ENCODE measurements around the gene CYP3A4. TPM values are rescaled to one million over a fixed set of nuclear protein-coding genes. Genes with fewer than 3 reads are reported as not detected.

The CYP3A4 gene
- total and polyA plus RNA-seq, 2 of the 8 experiments (the other 6 are each of a cell fraction or from before 2014, with no cell fraction given): not detected

DNA sequence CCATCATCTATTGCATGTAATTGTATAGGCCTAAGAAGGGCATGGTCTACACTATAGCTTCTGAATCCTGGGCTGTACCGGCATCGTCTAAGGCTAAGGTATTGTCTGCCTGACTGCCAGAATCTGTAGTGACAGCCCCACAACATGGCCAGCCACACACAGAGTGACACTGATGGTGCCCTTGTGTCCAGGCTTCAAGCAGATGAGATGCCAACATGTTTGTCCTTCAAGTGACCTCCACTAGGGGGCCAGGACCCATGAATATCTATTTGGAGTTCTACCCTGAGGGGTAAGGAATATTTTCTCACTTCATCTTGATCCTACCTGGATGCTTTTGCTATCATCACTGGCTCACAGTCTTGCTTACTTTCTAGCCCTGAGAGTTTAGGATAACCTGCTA, 50.5 kb downstream of the CYP3A4 start:
- H2BK120ac ChIP-seq (replicated peaks; ENCODE audit: low read depth, low read length): no peak overlapping the region
- H4K91ac ChIP-seq (replicated peaks; ENCODE audit: insufficient read length, low read length): no peak overlapping the region
- H3K23ac ChIP-seq (ENCODE audit: insufficient read length): no peak overlapping the region
- WGBS, 2 experiments (ENCODE audit: extremely low coverage in 1 of 2, insufficient coverage in 1 of 2, insufficient read length in 1 of 2, insufficient replicate concordance in 2 of 2, low coverage in 1 of 2, low lambda C conversion rate in 2 of 2, missing lambda C conversion rate in 1 of 2): 67% methylated on average over 2 of the region's 2 CpGs; no CpG with 5 or more reads in 1 of the 2 experiments
- no peaks in the 10 kb centered on the region for H3K79me2 ChIP-seq (ENCODE audit: control insufficient read depth in 1 of 2, insufficient read depth in 2 of 2, low read length in 2 of 2)
- no peaks in the 10 kb centered on the region for H3K36me3 ChIP-seq (ENCODE audit: control insufficient read depth in 2 of 4, insufficient read depth in 4 of 4, low read length in 3 of 4)
- no peak overlapping the region for H3K18ac ChIP-seq (ENCODE audit: extremely low read depth, low read length)
- no peak overlapping the region for H3K4me2 ChIP-seq (ENCODE audit: insufficient read depth in 1 of 2, low read depth in 2 of 2, low read length in 2 of 2)
- H2BK20ac ChIP-seq (ENCODE audit: low read length): no peak overlapping the region
- POLR2A ChIA-PET (ENCODE audit: partially characterized antibody): no interaction called here
- no peaks in the 10 kb centered on the region for H4K20me1 ChIP-seq (replicated peaks in 1 of 2; ENCODE audit: control insufficient read depth in 1 of 2, insufficient read depth in 2 of 2, low read length in 2 of 2)
- peaks cover 0 to 2% (median 0%) of the 10 kb centered on the region in 4 experiments; a peak in 1 of 7 replicates for H3K4me1 ChIP-seq (replicated peaks in 1 of 4; ENCODE audit: control insufficient read depth in 3 of 4, insufficient read depth in 4 of 4, low read length in 3 of 4)
- H3K14ac ChIP-seq (ENCODE audit: insufficient read length): no peak overlapping the region
- no peak overlapping the region for H4K8ac ChIP-seq (ENCODE audit: extremely low read depth, insufficient read depth, low read length)
- no peak overlapping the region for H4K5ac ChIP-seq (ENCODE audit: insufficient read length, low read depth, low read length)
- no peak overlapping the region for H2BK15ac ChIP-seq (ENCODE audit: low read length)
- H3K27ac ChIP-seq (ENCODE audit: low read depth, low read length): no peak overlapping the region
- H2AK5ac ChIP-seq (ENCODE audit: low read depth, low read length): no peak overlapping the region
- no peaks in the 10 kb centered on the region for H3K79me1 ChIP-seq (ENCODE audit: low read depth, low read length)
- FAIRE-seq (no peak), DNase-seq (ENCODE audit: low read depth in 1 of 2, low spot score in 2 of 2) (peak in 1 of 2 experiments; percentile 52)
- H2BK5ac ChIP-seq (ENCODE audit: low read depth, low read length): no peak overlapping the region
- no peak overlapping the region for H3K9ac ChIP-seq (replicated peaks in 1 of 4; ENCODE audit: extremely low read depth in 1 of 4, low read depth in 3 of 4, low read length in 3 of 4)
- H3K9me3 ChIP-seq (ENCODE audit: insufficient read depth in 2 of 2, low read depth in 1 of 2, low read length in 1 of 2): no peaks in the 10 kb centered on the region
- no peaks in the 10 kb centered on the region for H3K23me2 ChIP-seq (ENCODE audit: low read depth, low read length)
- no peaks in the 10 kb centered on the region for H3K27me3 ChIP-seq (replicated peaks in 1 of 4; ENCODE audit: control insufficient read depth in 3 of 4, extremely low read depth in 1 of 4, insufficient read depth in 3 of 4, low read length in 3 of 4)
- H3K4ac ChIP-seq (replicated peaks; ENCODE audit: insufficient read length, low read depth, low read length): no peak overlapping the region
- H2BK12ac ChIP-seq (ENCODE audit: low read depth, low read length): no peak overlapping the region
- no peak overlapping the region for H3K56ac ChIP-seq (replicated peaks; ENCODE audit: insufficient read length, low read depth, low read length)
- H2AFZ ChIP-seq (ENCODE audit: low read length): no peak overlapping the region
- H3K4me3 ChIP-seq (ENCODE audit: extremely low read depth in 1 of 4, insufficient read depth in 2 of 4, low read depth in 3 of 4, low read length in 4 of 4): no peak overlapping the region
- CTCF ChIA-PET (ENCODE audit: partially characterized antibody): interaction anchor here (0.7 to 1.2 kb wide), 3 partner anchors 11 to 21 kb away, joined by 3 read pairs; no protein-coding TSS in a partner anchor
- TF ChIP-seq, protein P1, sequence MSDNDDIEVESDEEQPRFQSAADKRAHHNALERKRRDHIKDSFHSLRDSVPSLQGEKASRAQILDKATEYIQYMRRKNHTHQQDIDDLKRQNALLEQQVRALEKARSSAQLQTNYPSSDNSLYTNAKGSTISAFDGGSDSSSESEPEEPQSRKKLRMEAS (IDR thresholded peaks at IDR 0.05): no peak
- no peak for TF ChIP-seq SRF (IDR thresholded peaks at IDR 0.05; ENCODE audit: low read depth, low read length)
- no peak for TF ChIP-seq TEAD4 (IDR thresholded peaks at IDR 0.05; ENCODE audit: low read depth, low read length)
- no peak for TF ChIP-seq CEBPB (IDR thresholded peaks at IDR 0.05; ENCODE audit: low read depth, low read length)
- no peak for TF ChIP-seq KDM4A (IDR thresholded peaks at IDR 0.05; ENCODE audit: low read depth, low read length, severe bottlenecking)
